ENCODE data around the gene CAPN15. TPM values are rescaled to one million over a fixed set of nuclear protein-coding genes. Genes with fewer than 3 reads are reported as not detected.

CAPN15 gene
- total RNA-seq, 1 donor, result 43.9 TPM

GRCh38 chr16:508884-509736, 18.4 kb upstream of the CAPN15 start:
- no peak for TF ChIP-seq CTCF (IDR thresholded peaks at IDR 0.05; ENCODE audit: insufficient read depth, low read length)
- DNase-seq (ENCODE audit: low read depth), result no peak

GRCh38 chr16:510066-510825, 17.3 kb upstream of the CAPN15 start:
- H3K4me3 ChIP-seq (ENCODE audit: low read depth, low read length), result no peak overlapping the region
- no peak for TF ChIP-seq CTCF (IDR thresholded peaks at IDR 0.05; ENCODE audit: insufficient read depth, low read length)
- no peak for DNase-seq (ENCODE audit: low read depth)

More at GRCh38 chr16:508884-509736, 18.4 kb upstream of the CAPN15 start:
- H3K4me3 ChIP-seq (ENCODE audit: low read depth, low read length), result no peak overlapping the region

GRCh38 chr16:512802-513201, 14.7 kb upstream of the CAPN15 start:
- no peak overlapping the region for H3K4me3 ChIP-seq (ENCODE audit: low read depth, low read length)
- no peak for DNase-seq (ENCODE audit: low read depth)
- no peak for TF ChIP-seq CTCF (IDR thresholded peaks at IDR 0.05; ENCODE audit: insufficient read depth, low read length)

DNA sequence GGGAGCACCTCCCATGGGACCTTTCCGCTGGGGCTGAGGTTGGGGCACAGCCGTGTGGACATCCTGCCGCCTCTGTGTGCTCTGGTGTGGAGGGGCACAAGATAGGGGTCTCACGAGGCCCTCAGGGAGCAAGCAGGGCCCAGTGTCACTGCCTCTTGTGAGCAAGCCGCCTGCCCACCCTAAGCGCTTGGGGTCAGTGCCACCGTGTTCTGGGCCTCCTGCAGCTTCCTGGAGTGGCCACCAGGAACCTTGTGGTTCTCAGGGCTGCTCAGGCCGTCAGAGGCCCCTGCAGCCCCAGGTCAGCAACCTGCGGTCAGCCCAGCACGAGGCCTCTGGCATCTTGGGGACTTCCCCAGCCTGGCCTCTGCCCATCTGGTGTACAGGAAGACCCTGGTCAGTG, 13.6 kb upstream of the CAPN15 start:
- no peak overlapping the region for H3K4me3 ChIP-seq (ENCODE audit: low read depth, low read length)
- TF ChIP-seq CTCF (IDR thresholded peaks at IDR 0.05; ENCODE audit: insufficient read depth, low read length), result no peak
- DNase-seq (ENCODE audit: low read depth), result no peak

GRCh38 chr16:515175-515938, 12.2 kb upstream of the CAPN15 start:
- TF ChIP-seq CTCF (IDR thresholded peaks at IDR 0.05; ENCODE audit: insufficient read depth, low read length), result no peak
- no peak for DNase-seq (ENCODE audit: low read depth)
- H3K4me3 ChIP-seq (ENCODE audit: low read depth, low read length), result no peak overlapping the region

GRCh38 chr16:515939-516226, 11.6 kb upstream of the CAPN15 start:
- no peak for TF ChIP-seq CTCF (IDR thresholded peaks at IDR 0.05; ENCODE audit: insufficient read depth, low read length)
- no peak overlapping the region for H3K4me3 ChIP-seq (ENCODE audit: low read depth, low read length)
- no peak for DNase-seq (ENCODE audit: low read depth)
